Measurements from ENCODE around the gene ANKRD12.

- TF ChIP-seq POLR2A (IDR thresholded peaks at IDR 0.05) (peak; percentile 40), CTCF (IDR thresholded peaks at IDR 0.05) (peak in 3 of 4 donors; percentile 28 to 40 (median 37))
Observed at GRCh38 chr18:9334329-9334972, 197.9 kb downstream of the ANKRD12 start, which contains the start of gene TWSG1.
